ENCODE measurements around the gene ADCY4.
"Not testable (repeated sequence)": the region's sequence is repeated elsewhere in the genome, so short reads cannot be mapped to it uniquely, and the experiment has no call there.

ADCY4 gene

GRCh38 chr14:24339284-24340151 is 4.6 kb upstream of the ADCY4 start, which contains the start of gene RIPK3:
TSS of gene RIPK3 (minus strand) at chr14:24339991. CDS start at chr14:24339826, 165 bp downstream.
- no peak for DNase-seq (ENCODE audit: low read depth, low spot score)

- no peak for DNase-seq (ENCODE audit: low read depth, low spot score)
Measured at GRCh38 chr14:24338843-24339242, 4.0 kb upstream of the ADCY4 start.

GRCh38 chr14:24337824-24338175 is 2.9 kb upstream of the ADCY4 start:
- no peak for DNase-seq (ENCODE audit: low read depth, low spot score)

GRCh38 chr14:24337144-24337823 is 2.4 kb upstream of the ADCY4 start:
- DNase-seq (ENCODE audit: low read depth, low spot score) = no peak

GRCh38 chr14:24335461-24336171 is 745 bp upstream of the ADCY4 start:
- DNase-seq (ENCODE audit: low read depth, low spot score) = peak; percentile 64

- DNase-seq (ENCODE audit: low read depth, low spot score) = peak; percentile 82
Measured at GRCh38 chr14:24332268-24332993, 2.4 kb downstream of the ADCY4 start.

- DNase-seq (ENCODE audit: low read depth, low spot score) = no peak
Measured at GRCh38 chr14:24331731-24332267, 3.1 kb downstream of the ADCY4 start.

- no peak for DNase-seq (ENCODE audit: low read depth, low spot score)
Measured at GRCh38 chr14:24330973-24331674, 3.7 kb downstream of the ADCY4 start.

- DNase-seq (ENCODE audit: low read depth, low spot score) = no peak
Measured at GRCh38 chr14:24329736-24330135, 5.1 kb downstream of the ADCY4 start.

GRCh38 chr14:24329073-24329663 is 5.7 kb downstream of the ADCY4 start:
- no peak for DNase-seq (ENCODE audit: low read depth, low spot score)

- DNase-seq (ENCODE audit: low read depth, low spot score) = not testable (repeated sequence)
Measured at GRCh38 chr14:24327914-24328313, 7.0 kb downstream of the ADCY4 start.

GRCh38 chr14:24327303-24327702 is 7.6 kb downstream of the ADCY4 start:
- no peak for DNase-seq (ENCODE audit: low read depth, low spot score)

- DNase-seq (ENCODE audit: low read depth, low spot score) = no peak
Measured at GRCh38 chr14:24325963-24326362, 8.9 kb downstream of the ADCY4 start.

GRCh38 chr14:24325041-24325530 is 9.8 kb downstream of the ADCY4 start:
- DNase-seq (ENCODE audit: low read depth, low spot score) = no peak

GRCh38 chr14:24324024-24324423 is 10.8 kb downstream of the ADCY4 start:
- no peak for DNase-seq (ENCODE audit: low read depth, low spot score)

- no peak for DNase-seq (ENCODE audit: low read depth, low spot score)
Measured at GRCh38 chr14:24323341-24323740, 11.5 kb downstream of the ADCY4 start.

- DNase-seq (ENCODE audit: low read depth, low spot score) = no peak
Measured at GRCh38 chr14:24322672-24323071, 12.2 kb downstream of the ADCY4 start.

- DNase-seq (ENCODE audit: low read depth, low spot score) = peak; percentile 60
Measured at GRCh38 chr14:24321212-24321975, 13.5 kb downstream of the ADCY4 start.
